Measurements from ENCODE around the gene PCK1. TPM values are rescaled to one million over a fixed set of nuclear protein-coding genes. Genes with fewer than 3 reads are reported as not detected.

PCK1 gene
- total RNA-seq, 1 experiment from 2014 or later = not detected

- Histone ChIP-seq H3K9ac (ENCODE audit: extremely low read depth, insufficient read length, low read length) (no peak overlapping the region), H2BK12ac (ENCODE audit: insufficient read length, low read depth, low read length) (no peak overlapping the region), H3K79me2 (ENCODE audit: insufficient read depth, low read length) (no peaks in the 10 kb centered on the region)
Observed at GRCh38 chr20:57570920-57571319, 10.0 kb downstream of the PCK1 start.

More at GRCh38 chr20:57570920-57571319, 10.0 kb downstream of the PCK1 start:
- Mint-ChIP-seq H3K4me1 (peaks cover 15 to 17% of the 10 kb centered on the region in 2 experiments), H3K4me3 (no peak overlapping the region), H3K27me3 (ENCODE audit: low read depth) (peaks cover 20% of the 10 kb centered on the region), H3K27ac (no peak overlapping the region), H3K36me3 (ENCODE audit: insufficient read depth in 1 of 3, low read depth in 3 of 3) (no peaks in the 10 kb centered on the region; a peak in 1 of 7 replicates), H3K9me3 (no peaks in the 10 kb centered on the region)
- no CpG with 5 or more reads among the region's 8 CpGs for WGBS (ENCODE audit: extremely low coverage, insufficient read length, low lambda C conversion rate)
- no peak overlapping the region for H3K18ac ChIP-seq (ENCODE audit: insufficient read length, low read depth, low read length)
- H3K14ac ChIP-seq (ENCODE audit: insufficient read depth, low read length) = no peak overlapping the region
- H4K91ac ChIP-seq (ENCODE audit: insufficient read length, low read depth, low read length) = no peak overlapping the region
- H2BK15ac ChIP-seq (ENCODE audit: low read depth, low read length) = no peak overlapping the region
- H2AFZ ChIP-seq (ENCODE audit: low read length) = no peak overlapping the region
- no peaks in the 10 kb centered on the region for H3K9me3 ChIP-seq (ENCODE audit: control insufficient read depth, low read depth, low read length)
- H2BK20ac ChIP-seq (ENCODE audit: low read depth, low read length, poor library complexity, severe bottlenecking) = no peak overlapping the region
- H3K4me2 ChIP-seq (ENCODE audit: insufficient read depth, insufficient read length, low read length) = no peak overlapping the region
- no peaks in the 10 kb centered on the region; the same call in 1 of the 2 replicates for H3K4me1 ChIP-seq (ENCODE audit: insufficient read depth, low read length)
- no peak overlapping the region for H4K8ac ChIP-seq (replicated peaks; ENCODE audit: insufficient read length, low read depth, low read length)
- H2AK5ac ChIP-seq (ENCODE audit: insufficient read length, low read length) = no peak overlapping the region
- no peak overlapping the region for H3K56ac ChIP-seq (ENCODE audit: insufficient read length, low read depth, low read length)
- H3K27me3 ChIP-seq (ENCODE audit: insufficient read depth, low read length) = no peaks in the 10 kb centered on the region; the same call in none of the 2 replicates
- no peak overlapping the region for H3T11ph ChIP-seq (ENCODE audit: low read length)
- no peak overlapping the region for H4K5ac ChIP-seq (ENCODE audit: insufficient read length, low read depth, low read length)
- H4K20me1 ChIP-seq (ENCODE audit: control insufficient read depth, insufficient read depth, insufficient read length) = no peaks in the 10 kb centered on the region
- H3K23me2 ChIP-seq (ENCODE audit: insufficient read length, low read depth, low read length, poor library complexity, severe bottlenecking) = no peaks in the 10 kb centered on the region
- no peak overlapping the region for H3K27ac ChIP-seq (ENCODE audit: insufficient read length, low read depth, low read length)
- no peak for DNase-seq
- H2BK5ac ChIP-seq (ENCODE audit: insufficient read length, low read length) = no peak overlapping the region
- H3K79me1 ChIP-seq (ENCODE audit: insufficient read depth, low read depth, low read length, poor library complexity, severe bottlenecking) = no peaks in the 10 kb centered on the region
- H2BK120ac ChIP-seq (ENCODE audit: low read depth, low read length, poor library complexity, severe bottlenecking) = no peak overlapping the region
- no peak overlapping the region for H3K23ac ChIP-seq (ENCODE audit: insufficient read length, low read depth, low read length)
- no peak overlapping the region for H3K4ac ChIP-seq (ENCODE audit: low read depth, low read length)
- TF ChIP-seq CTCF (conservative IDR thresholded peaks at IDR 0.05) = no peak

Data from H9 (cell line).